ENCODE results near the gene KIF1A.

GRCh38 chr2:240686460-240686859 is 133.6 kb downstream of the KIF1A start:
- TF ChIP-seq SAFB2 (CRISPR knock-in tag; IDR thresholded peaks at IDR 0.05; ENCODE audit: borderline replicate concordance, low read depth), result no peak
- TF ChIP-seq GATAD2A (CRISPR knock-in tag; IDR thresholded peaks at IDR 0.05), result no peak
- TF ChIP-seq, protein P1, sequence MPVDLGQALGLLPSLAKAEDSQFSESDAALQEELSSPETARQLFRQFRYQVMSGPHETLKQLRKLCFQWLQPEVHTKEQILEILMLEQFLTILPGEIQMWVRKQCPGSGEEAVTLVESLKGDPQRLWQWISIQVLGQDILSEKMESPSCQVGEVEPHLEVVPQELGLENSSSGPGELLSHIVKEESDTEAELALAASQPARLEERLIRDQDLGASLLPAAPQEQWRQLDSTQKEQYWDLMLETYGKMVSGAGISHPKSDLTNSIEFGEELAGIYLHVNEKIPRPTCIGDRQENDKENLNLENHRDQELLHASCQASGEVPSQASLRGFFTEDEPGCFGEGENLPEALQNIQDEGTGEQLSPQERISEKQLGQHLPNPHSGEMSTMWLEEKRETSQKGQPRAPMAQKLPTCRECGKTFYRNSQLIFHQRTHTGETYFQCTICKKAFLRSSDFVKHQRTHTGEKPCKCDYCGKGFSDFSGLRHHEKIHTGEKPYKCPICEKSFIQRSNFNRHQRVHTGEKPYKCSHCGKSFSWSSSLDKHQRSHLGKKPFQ (CRISPR knock-in tag; IDR thresholded peaks at IDR 0.05; ENCODE audit: insufficient replicate concordance), result no peak
- TF ChIP-seq SSRP1 (CRISPR knock-in tag; IDR thresholded peaks at IDR 0.05), result no peak
- TF ChIP-seq, protein P2, sequence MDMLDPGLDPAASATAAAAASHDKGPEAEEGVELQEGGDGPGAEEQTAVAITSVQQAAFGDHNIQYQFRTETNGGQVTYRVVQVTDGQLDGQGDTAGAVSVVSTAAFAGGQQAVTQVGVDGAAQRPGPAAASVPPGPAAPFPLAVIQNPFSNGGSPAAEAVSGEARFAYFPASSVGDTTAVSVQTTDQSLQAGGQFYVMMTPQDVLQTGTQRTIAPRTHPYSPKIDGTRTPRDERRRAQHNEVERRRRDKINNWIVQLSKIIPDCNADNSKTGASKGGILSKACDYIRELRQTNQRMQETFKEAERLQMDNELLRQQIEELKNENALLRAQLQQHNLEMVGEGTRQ (IDR thresholded peaks at IDR 0.05; ENCODE audit: low read depth, low read length), result no peak
- TF ChIP-seq, protein P2 (CRISPR knock-in tag; IDR thresholded peaks at IDR 0.05; ENCODE audit: borderline replicate concordance), result no peak
